SHP77 treated with DMSO at 0.1 percent for 48 hours (cell line): ENCODE measurements around the gene MAP1B.

ENCODE experiments used
- DNase-seq: peaks from one replicate; lab custom pipeline; 2025; lab: John Stamatoyannopoulos, UW

Gene MAP1B

DNA sequence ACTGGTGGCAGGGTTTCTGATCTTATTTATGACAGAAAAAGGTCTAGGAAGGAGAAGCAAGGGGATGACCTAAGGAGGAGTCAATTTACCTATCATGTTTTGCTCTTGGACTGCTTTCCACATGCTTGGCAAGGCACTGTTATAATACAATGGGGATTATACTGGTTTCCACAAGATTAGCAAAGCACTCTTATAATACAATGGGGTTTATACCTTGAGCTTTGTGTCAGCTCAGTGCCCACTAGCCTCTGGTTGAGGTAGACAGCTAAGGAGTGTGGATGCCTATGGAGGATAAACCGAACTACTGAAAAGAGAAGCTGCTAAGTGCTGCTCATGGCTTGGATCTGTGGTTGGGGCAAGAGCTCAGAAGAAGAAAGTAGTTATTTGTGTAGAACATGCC is 144.1 kb downstream of the MAP1B start:
- DNase-seq: no peak

GRCh38 chr5:72252008-72252407 is 144.7 kb downstream of the MAP1B start:
- no peak for DNase-seq

GRCh38 chr5:72252574-72253155 is 145.4 kb downstream of the MAP1B start:
- no peak for DNase-seq

DNA sequence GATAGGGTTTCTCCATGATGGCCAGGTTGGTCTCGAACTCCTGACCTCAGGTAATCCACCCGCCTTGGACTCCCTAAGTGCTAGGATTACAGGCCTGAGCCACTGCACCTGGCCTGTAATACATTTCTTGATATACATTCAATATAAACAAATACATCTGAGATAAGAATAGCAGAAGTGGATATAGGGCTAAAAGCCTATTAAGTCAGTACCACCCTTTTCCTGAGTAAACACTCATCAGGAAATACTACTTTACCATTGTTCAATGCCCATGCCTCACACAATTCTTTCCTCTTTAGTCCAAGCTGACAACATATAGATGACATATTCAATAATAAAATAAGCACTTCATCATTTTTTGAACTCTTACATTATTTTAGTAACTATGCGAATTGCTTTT is 148.0 kb downstream of the MAP1B start:
- no peak for DNase-seq

DNA sequence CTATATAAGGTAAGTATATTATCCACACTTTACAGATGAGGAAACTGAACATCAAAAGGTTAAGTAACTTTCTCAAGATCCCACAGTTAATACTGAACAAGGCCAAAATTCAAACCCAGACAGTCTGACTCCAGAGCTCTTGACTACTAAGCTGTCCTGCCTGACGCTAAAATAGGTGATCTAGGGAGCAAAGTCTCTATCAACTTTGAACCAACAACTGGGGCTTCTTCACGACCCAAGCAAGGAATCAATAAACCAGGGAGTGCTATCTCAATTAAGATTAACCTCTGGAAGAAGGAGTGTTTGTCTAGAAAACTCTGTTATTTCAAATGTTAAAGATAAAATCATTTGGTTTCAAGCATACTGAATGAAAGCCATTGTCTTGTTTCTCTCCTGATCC is 148.4 kb downstream of the MAP1B start:
- no peak for DNase-seq

- DNase-seq: no peak
Measured at GRCh38 chr5:72256536-72256935, 149.3 kb downstream of the MAP1B start.
